ENCODE results near the gene ADAMTS16. TPM values are rescaled to one million over a fixed set of nuclear protein-coding genes. Genes with fewer than 3 reads are reported as not detected.

ADAMTS16 gene
- total RNA-seq, 2 experiments from 2014 or later, result not detected

DNA sequence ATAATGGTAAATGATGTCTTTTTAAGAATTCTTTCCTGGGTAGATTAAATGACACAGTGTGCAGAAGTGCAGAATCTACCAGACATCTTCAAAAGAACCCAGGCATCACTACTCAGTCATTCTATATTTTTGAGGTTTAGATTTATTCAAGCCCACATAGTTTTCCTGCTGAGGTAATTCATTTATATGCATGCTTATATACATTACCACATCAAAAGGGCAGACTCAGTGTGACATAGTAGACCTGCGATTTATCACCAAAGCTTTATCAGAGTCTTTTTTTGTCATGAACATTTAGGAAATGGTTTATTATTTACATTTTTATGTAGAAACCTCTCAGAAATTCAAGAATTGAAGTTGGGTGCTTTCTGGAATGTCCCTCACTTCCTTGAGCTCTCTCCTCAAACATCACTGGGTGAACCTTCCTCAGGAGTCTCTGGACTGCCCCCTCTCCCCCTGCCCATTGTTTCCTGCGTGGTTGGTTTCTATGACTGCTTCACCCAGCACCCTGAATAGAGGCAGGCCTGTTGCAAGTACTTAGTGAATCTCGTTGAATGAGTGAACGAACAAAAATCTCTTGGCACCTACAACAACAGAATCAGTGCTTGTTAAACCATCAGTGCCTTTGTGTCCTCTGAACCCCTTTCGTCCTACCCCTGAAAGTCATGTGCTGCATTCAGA lies 42.5 kb downstream of the ADAMTS16 start:
- TF ChIP-seq, protein P1, sequence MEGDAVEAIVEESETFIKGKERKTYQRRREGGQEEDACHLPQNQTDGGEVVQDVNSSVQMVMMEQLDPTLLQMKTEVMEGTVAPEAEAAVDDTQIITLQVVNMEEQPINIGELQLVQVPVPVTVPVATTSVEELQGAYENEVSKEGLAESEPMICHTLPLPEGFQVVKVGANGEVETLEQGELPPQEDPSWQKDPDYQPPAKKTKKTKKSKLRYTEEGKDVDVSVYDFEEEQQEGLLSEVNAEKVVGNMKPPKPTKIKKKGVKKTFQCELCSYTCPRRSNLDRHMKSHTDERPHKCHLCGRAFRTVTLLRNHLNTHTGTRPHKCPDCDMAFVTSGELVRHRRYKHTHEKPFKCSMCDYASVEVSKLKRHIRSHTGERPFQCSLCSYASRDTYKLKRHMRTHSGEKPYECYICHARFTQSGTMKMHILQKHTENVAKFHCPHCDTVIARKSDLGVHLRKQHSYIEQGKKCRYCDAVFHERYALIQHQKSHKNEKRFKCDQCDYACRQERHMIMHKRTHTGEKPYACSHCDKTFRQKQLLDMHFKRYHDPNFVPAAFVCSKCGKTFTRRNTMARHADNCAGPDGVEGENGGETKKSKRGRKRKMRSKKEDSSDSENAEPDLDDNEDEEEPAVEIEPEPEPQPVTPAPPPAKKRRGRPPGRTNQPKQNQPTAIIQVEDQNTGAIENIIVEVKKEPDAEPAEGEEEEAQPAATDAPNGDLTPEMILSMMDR (IDR thresholded peaks at IDR 0.05), result no peak
- Mint-ChIP-seq H3K4me1 (ENCODE audit: low read depth) (no peaks in the 10 kb centered on the region), H3K36me3 (ENCODE audit: low read depth) (no peaks in the 10 kb centered on the region), H3K4me3 (no peak overlapping the region), H3K9me3 (no peaks in the 10 kb centered on the region), H3K27ac (no peak overlapping the region), H3K27me3 (peaks cover 39% of the 10 kb centered on the region)
- H3K4me1 ChIP-seq (ENCODE audit: insufficient read depth, low read length), result no peaks in the 10 kb centered on the region
- H3K36me3 ChIP-seq (ENCODE audit: insufficient read depth, low read length), result no peaks in the 10 kb centered on the region
- DNase-seq, result no peak
- peaks cover 0 to 4% of the 10 kb centered on the region in 2 experiments for H3K9me3 ChIP-seq (ENCODE audit: control insufficient read depth in 1 of 2, insufficient read depth in 1 of 2, low read length in 2 of 2)
- H3K27me3 ChIP-seq (ENCODE audit: control insufficient read depth in 1 of 2, insufficient read depth in 2 of 2, low read length in 2 of 2), result peaks cover 6% of the 10 kb centered on the region in 2 experiments
- ATAC-seq (ENCODE audit: poor library complexity), result no peak
- H3K27ac ChIP-seq (ENCODE audit: low read depth in 1 of 2, low read length in 2 of 2), result no peak overlapping the region
- ChIA-PET POLR2A (no interaction called here), CTCF (no interaction called here)
- no peak overlapping the region for H3K4me3 ChIP-seq (ENCODE audit: low read length)
- intact Hi-C loops (cut with DNase I, micrococcal nuclease), result no loop called here

DNA sequence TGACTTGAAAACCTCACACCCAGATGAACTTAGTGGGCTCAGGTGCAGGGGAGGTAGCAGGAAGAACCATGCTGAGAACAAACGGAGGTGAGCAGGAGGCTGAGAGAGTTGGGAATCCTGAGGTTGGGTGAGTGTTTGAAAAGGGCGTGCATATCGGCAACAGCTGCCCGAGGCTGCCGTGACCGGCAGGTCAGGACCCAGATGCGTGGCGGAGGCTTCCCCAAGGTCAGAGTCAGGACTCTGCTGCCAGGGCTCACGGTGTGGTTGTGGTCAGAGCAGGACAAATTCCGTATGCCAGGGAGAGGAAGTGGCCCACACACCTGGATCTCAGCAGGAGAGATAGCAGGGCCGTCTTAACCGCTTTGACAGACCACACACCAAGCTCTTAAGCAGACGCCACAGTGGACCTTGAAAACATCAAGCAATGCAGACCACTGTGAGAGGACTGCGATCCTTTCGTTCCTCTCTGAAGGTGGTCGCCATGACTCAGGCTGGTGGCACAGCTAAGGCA lies 43.1 kb downstream of the ADAMTS16 start:
- Mint-ChIP-seq H3K9me3 (no peaks in the 10 kb centered on the region), H3K36me3 (ENCODE audit: low read depth) (no peaks in the 10 kb centered on the region), H3K27ac (no peak overlapping the region), H3K27me3 (peaks cover 39% of the 10 kb centered on the region), H3K4me3 (no peak overlapping the region), H3K4me1 (ENCODE audit: low read depth) (no peaks in the 10 kb centered on the region)
- Histone ChIP-seq H3K4me3 (ENCODE audit: low read length) (no peak overlapping the region), H3K9me3 (ENCODE audit: control insufficient read depth in 1 of 2, insufficient read depth in 1 of 2, low read length in 2 of 2) (peaks cover 0 to 4% of the 10 kb centered on the region in 2 experiments), H3K4me1 (ENCODE audit: insufficient read depth, low read length) (no peaks in the 10 kb centered on the region), H3K27me3 (ENCODE audit: control insufficient read depth in 1 of 2, insufficient read depth in 2 of 2, low read length in 2 of 2) (peaks cover 6% of the 10 kb centered on the region in 2 experiments), H3K27ac (ENCODE audit: low read depth in 1 of 2, low read length in 2 of 2) (no peak overlapping the region), H3K36me3 (ENCODE audit: insufficient read depth, low read length) (no peaks in the 10 kb centered on the region)
- ChIA-PET CTCF (no interaction called here), POLR2A (no interaction called here)
- TF ChIP-seq, protein P1 (IDR thresholded peaks at IDR 0.05), result no peak
- ATAC-seq (ENCODE audit: poor library complexity) (no peak), DNase-seq (no peak)
- intact Hi-C loops (cut with DNase I, micrococcal nuclease), result no loop called here

DNA sequence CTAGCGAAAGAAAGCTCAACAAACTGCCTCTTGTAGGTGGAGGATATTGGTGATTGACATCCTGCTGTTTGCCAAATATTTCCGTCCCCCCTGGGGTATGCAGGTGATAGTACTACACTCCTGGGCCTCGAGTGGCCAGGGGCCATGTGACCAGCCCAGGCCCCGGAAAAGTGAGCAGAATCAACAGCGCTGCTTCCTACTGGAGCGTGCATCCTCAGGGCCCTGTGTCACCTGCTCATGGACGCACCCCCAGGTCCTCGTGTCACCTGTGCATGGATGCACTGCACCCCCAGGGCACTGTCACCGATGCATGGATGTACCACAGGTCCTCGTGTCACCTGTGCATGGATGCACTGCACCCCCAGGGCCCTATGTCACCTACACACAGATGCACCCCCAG lies 43.8 kb downstream of the ADAMTS16 start:
- no peak overlapping the region for H3K27ac Mint-ChIP-seq
- DNase-seq, result no peak
- H3K4me3 ChIP-seq (ENCODE audit: low read length), result no peak overlapping the region
- ChIA-PET CTCF (no interaction called here), POLR2A (no interaction called here)
- peaks cover 6% of the 10 kb centered on the region in 2 experiments for H3K27me3 ChIP-seq (ENCODE audit: control insufficient read depth in 1 of 2, insufficient read depth in 2 of 2, low read length in 2 of 2)
- TF ChIP-seq, protein P1 (IDR thresholded peaks at IDR 0.05), result no peak
- no peaks in the 10 kb centered on the region for H3K9me3 Mint-ChIP-seq
- H3K27ac ChIP-seq (ENCODE audit: low read depth in 1 of 2, low read length in 2 of 2), result no peak overlapping the region
- no peak overlapping the region for H3K4me3 Mint-ChIP-seq
- no peaks in the 10 kb centered on the region for H3K36me3 ChIP-seq (ENCODE audit: insufficient read depth, low read length)
- intact Hi-C loops (cut with DNase I, micrococcal nuclease), result no loop called here
- H3K36me3 Mint-ChIP-seq (ENCODE audit: low read depth), result no peaks in the 10 kb centered on the region
- peaks cover 0 to 4% of the 10 kb centered on the region in 2 experiments for H3K9me3 ChIP-seq (ENCODE audit: control insufficient read depth in 1 of 2, insufficient read depth in 1 of 2, low read length in 2 of 2)
- peaks cover 36% of the 10 kb centered on the region for H3K27me3 Mint-ChIP-seq
- no peaks in the 10 kb centered on the region for H3K4me1 ChIP-seq (ENCODE audit: insufficient read depth, low read length)
- no peaks in the 10 kb centered on the region for H3K4me1 Mint-ChIP-seq (ENCODE audit: low read depth)
- ATAC-seq (ENCODE audit: poor library complexity), result no peak

All from CD4-positive, alpha-beta T cell (primary cell).